ENCODE measurements around the gene TSHZ2. TPM values are rescaled to one million over a fixed set of nuclear protein-coding genes. Genes with fewer than 3 reads are reported as not detected.

The TSHZ2 gene
- total and polyA plus RNA-seq, 2 of the 4 experiments (the other 2 are of a cell fraction), result under 0.01 to 0.02 TPM

DNA sequence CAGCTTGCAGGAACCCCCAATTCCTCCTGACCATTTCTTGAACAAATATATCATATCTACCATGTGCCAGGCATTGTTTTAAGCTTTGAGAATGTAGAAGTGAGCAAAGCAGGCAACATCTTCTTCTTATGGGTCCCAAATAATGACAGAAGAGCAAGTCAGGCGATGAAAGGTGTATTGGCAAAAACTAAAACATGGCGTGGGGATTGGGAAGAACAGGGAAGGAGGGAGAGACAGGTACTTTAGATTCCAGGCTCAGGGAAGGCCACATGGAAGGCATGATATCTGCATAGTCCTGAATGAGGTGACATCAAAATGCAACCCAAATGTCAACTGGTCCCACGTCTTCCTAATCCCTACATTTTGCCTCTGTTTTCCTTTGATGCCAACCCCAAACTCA is 434.4 kb downstream of the TSHZ2 start:
- Histone ChIP-seq H3K27ac (ENCODE audit: insufficient read depth, low read length) (no peak overlapping the region), H2AK5ac (ENCODE audit: low read depth, low read length) (no peak overlapping the region), H3K9me3 (ENCODE audit: control insufficient read depth, insufficient read depth, low read length) (no peaks in the 10 kb centered on the region), H3K4me3 (ENCODE audit: insufficient read depth, low read depth, low read length) (no peak overlapping the region), H2AFZ (replicated peaks; ENCODE audit: low read length, poor library complexity) (no peak overlapping the region), H2AK9ac (replicated peaks; ENCODE audit: low read depth, low read length, poor library complexity) (no peak overlapping the region), H3K4me2 (ENCODE audit: low read depth, low read length) (no peak overlapping the region), H3K14ac (replicated peaks; ENCODE audit: low read depth, low read length) (no peak overlapping the region), H3K4me1 (ENCODE audit: control insufficient read depth, insufficient read depth, low read length) (no peaks in the 10 kb centered on the region; the same call in 1 of the 2 replicates), H2BK15ac (ENCODE audit: low read depth, low read length) (no peak overlapping the region), H3K23ac (ENCODE audit: low read depth, low read length) (no peak overlapping the region), H4K8ac (ENCODE audit: low read depth in 2 of 2, low read length in 2 of 2) (no peak overlapping the region), H3K18ac (ENCODE audit: low read depth, low read length) (no peak overlapping the region), H2BK120ac (ENCODE audit: low read depth, low read length) (no peak overlapping the region), H3K9me1 (ENCODE audit: insufficient read depth, low read length) (no peaks in the 10 kb centered on the region), H3K56ac (ENCODE audit: extremely low read depth, insufficient read depth, low read length) (no peak overlapping the region), H2BK5ac (ENCODE audit: low read depth, low read length, poor library complexity, severe bottlenecking) (no peak overlapping the region), H3K4ac (ENCODE audit: low read depth, low read length) (no peak overlapping the region), H4K5ac (ENCODE audit: low read depth, low read length) (no peak overlapping the region), H4K91ac (ENCODE audit: insufficient read depth, low read depth, low read length) (no peak overlapping the region), H2BK20ac (ENCODE audit: low read depth, low read length) (no peak overlapping the region), H3K36me3 (ENCODE audit: control insufficient read depth, insufficient read depth, low read length) (no peaks in the 10 kb centered on the region), H4K20me1 (ENCODE audit: insufficient read depth, low read length) (no peaks in the 10 kb centered on the region), H3K79me1 (ENCODE audit: low read depth in 1 of 2, low read length in 2 of 2) (no peaks in the 10 kb centered on the region), H3K9ac (ENCODE audit: low read depth, low read length) (no peak overlapping the region), H3K27me3 (ENCODE audit: control insufficient read depth, insufficient read depth, low read length) (no peaks in the 10 kb centered on the region)
- DNase-seq (no peak), ATAC-seq (ENCODE audit: low read depth) (no peak)
- POLR2A ChIA-PET (ENCODE audit: unreplicated experiment), result no interaction called here
- in situ Hi-C loops (cut with MboI; ENCODE audit: low sequenced_read_pairs), result no loop called here
- no TSS peak for BruUV-seq (replicated peaks)
- WGBS, 2 experiments (ENCODE audit: extremely low coverage in 2 of 2, insufficient read length in 1 of 2), result 80% methylated on average over 1 of the region's 3 CpGs; no CpG with 5 or more reads in 1 of the 2 experiments
- CTCF ChIA-PET, result interaction anchor here (0.6 kb wide), 1 partner anchor 25 kb away, joined by 3 read pairs; no protein-coding TSS in a partner anchor
- dilution Hi-C loops (cut with HindIII; ENCODE audit: low sequenced_read_pairs, unreplicated experiment), result no loop called here
- intact Hi-C loops (cut with micrococcal nuclease), result no loop called here
- TF ChIP-seq NFE2L2 (IDR thresholded peaks at IDR 0.05; ENCODE audit: low read depth, low read length), result no peak
- TF ChIP-seq, protein P1, sequence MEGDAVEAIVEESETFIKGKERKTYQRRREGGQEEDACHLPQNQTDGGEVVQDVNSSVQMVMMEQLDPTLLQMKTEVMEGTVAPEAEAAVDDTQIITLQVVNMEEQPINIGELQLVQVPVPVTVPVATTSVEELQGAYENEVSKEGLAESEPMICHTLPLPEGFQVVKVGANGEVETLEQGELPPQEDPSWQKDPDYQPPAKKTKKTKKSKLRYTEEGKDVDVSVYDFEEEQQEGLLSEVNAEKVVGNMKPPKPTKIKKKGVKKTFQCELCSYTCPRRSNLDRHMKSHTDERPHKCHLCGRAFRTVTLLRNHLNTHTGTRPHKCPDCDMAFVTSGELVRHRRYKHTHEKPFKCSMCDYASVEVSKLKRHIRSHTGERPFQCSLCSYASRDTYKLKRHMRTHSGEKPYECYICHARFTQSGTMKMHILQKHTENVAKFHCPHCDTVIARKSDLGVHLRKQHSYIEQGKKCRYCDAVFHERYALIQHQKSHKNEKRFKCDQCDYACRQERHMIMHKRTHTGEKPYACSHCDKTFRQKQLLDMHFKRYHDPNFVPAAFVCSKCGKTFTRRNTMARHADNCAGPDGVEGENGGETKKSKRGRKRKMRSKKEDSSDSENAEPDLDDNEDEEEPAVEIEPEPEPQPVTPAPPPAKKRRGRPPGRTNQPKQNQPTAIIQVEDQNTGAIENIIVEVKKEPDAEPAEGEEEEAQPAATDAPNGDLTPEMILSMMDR (conservative IDR thresholded peaks at IDR 0.05; ENCODE audit: low read depth, low read length), result no peak
- TF ChIP-seq SMC3 (IDR thresholded peaks at IDR 0.05; ENCODE audit: low read depth, low read length), result no peak
- no peak for TF ChIP-seq MXI1 (IDR thresholded peaks at IDR 0.05; ENCODE audit: borderline replicate concordance, low read depth, low read length)
- TF ChIP-seq POLR2A (IDR thresholded peaks at IDR 0.05; ENCODE audit: low read depth, low read length), result no peak
- no peak for TF ChIP-seq RCOR1 (IDR thresholded peaks at IDR 0.05; ENCODE audit: insufficient replicate concordance, low read length)
- TF ChIP-seq, protein P2, sequence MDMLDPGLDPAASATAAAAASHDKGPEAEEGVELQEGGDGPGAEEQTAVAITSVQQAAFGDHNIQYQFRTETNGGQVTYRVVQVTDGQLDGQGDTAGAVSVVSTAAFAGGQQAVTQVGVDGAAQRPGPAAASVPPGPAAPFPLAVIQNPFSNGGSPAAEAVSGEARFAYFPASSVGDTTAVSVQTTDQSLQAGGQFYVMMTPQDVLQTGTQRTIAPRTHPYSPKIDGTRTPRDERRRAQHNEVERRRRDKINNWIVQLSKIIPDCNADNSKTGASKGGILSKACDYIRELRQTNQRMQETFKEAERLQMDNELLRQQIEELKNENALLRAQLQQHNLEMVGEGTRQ (IDR thresholded peaks at IDR 0.05; ENCODE audit: low read depth, low read length), result no peak
- no peak for TF ChIP-seq MAFK (IDR thresholded peaks at IDR 0.05; ENCODE audit: low read depth, low read length)
- no peak for TF ChIP-seq CHD1 (IDR thresholded peaks at IDR 0.05; ENCODE audit: low read depth, low read length)
- no peak for TF ChIP-seq BHLHE40 (IDR thresholded peaks at IDR 0.05; ENCODE audit: low read depth, low read length)
- TF ChIP-seq, protein P3, sequence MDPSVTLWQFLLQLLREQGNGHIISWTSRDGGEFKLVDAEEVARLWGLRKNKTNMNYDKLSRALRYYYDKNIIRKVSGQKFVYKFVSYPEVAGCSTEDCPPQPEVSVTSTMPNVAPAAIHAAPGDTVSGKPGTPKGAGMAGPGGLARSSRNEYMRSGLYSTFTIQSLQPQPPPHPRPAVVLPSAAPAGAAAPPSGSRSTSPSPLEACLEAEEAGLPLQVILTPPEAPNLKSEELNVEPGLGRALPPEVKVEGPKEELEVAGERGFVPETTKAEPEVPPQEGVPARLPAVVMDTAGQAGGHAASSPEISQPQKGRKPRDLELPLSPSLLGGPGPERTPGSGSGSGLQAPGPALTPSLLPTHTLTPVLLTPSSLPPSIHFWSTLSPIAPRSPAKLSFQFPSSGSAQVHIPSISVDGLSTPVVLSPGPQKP (IDR thresholded peaks at IDR 0.05; ENCODE audit: borderline replicate concordance, low read depth, low read length), result no peak

All from IMR-90 (cell line).